ENCODE measurements around the gene FBXO42. TPM values are rescaled to one million over a fixed set of nuclear protein-coding genes. Genes with fewer than 3 reads are reported as not detected.

Gene FBXO42
- total and polyA plus RNA-seq, 2 of the 4 experiments (the other 2 are of a cell fraction), result 12.0 to 18.8 TPM

DNA sequence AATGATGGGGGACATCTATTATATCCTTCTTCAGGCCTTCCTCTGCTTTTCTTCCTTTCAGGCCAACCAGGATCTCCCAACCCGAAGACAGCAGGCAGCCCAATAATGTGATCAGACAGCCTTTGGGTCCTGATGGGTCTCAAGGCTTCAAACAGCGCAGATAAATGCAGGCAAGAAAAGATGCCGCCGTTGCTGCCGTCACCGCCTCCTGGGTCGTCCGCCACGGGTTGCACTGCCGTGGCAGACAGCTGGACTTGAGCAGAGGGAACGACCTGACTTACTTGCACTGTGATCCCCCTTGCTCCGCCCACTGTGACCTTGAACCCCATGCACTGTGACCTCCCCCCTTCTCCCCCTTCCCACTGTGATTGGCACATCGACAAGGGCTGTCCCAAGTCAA lies 42.7 kb upstream of the FBXO42 start:
- H4K8ac ChIP-seq (ENCODE audit: low read depth in 2 of 2, low read length in 2 of 2), result no peak overlapping the region
- H3K9me1 ChIP-seq (ENCODE audit: insufficient read depth, low read length), result peaks cover 37% of the 10 kb centered on the region
- no peaks in the 10 kb centered on the region for H3K27me3 ChIP-seq (ENCODE audit: control insufficient read depth, insufficient read depth, low read length)
- H3K27ac ChIP-seq (ENCODE audit: insufficient read depth, low read length), result no peak overlapping the region
- no peak overlapping the region for H2AFZ ChIP-seq (replicated peaks; ENCODE audit: low read length, poor library complexity)
- H4K20me1 ChIP-seq (ENCODE audit: insufficient read depth, low read length), result peaks cover 44% of the 10 kb centered on the region
- no peak overlapping the region for H3K4ac ChIP-seq (ENCODE audit: low read depth, low read length)
- DNase-seq, result no peak
- in situ Hi-C loops (cut with MboI; ENCODE audit: low sequenced_read_pairs), result no loop called here
- no peak overlapping the region for H2AK9ac ChIP-seq (replicated peaks; ENCODE audit: low read depth, low read length, poor library complexity)
- H4K5ac ChIP-seq (ENCODE audit: low read depth, low read length), result no peak overlapping the region
- dilution Hi-C loops (cut with HindIII; ENCODE audit: low sequenced_read_pairs, unreplicated experiment), result no loop called here
- POLR2A ChIA-PET (ENCODE audit: unreplicated experiment), result no interaction called here
- H3K36me3 ChIP-seq (ENCODE audit: control insufficient read depth, insufficient read depth, low read length), result peaks cover 43% of the 10 kb centered on the region
- no peak overlapping the region for H2BK5ac ChIP-seq (ENCODE audit: low read depth, low read length, poor library complexity, severe bottlenecking)
- H3K9me3 ChIP-seq (ENCODE audit: control insufficient read depth, insufficient read depth, low read length), result no peaks in the 10 kb centered on the region
- H3K4me1 ChIP-seq (ENCODE audit: control insufficient read depth, insufficient read depth, low read length), result peaks cover 25% of the 10 kb centered on the region
- CTCF ChIA-PET, result interaction anchor here (1.4 kb wide), 1 partner anchor 19 kb away, joined by 3 read pairs; no protein-coding TSS in a partner anchor
- no peak overlapping the region for H3K9ac ChIP-seq (ENCODE audit: low read depth, low read length)
- BruUV-seq (replicated peaks), result no TSS peak
- H3K4me2 ChIP-seq (ENCODE audit: low read depth, low read length), result no peak overlapping the region
- H3K56ac ChIP-seq (ENCODE audit: extremely low read depth, insufficient read depth, low read length), result no peak overlapping the region
- no peak overlapping the region for H2BK15ac ChIP-seq (ENCODE audit: low read depth, low read length)
- no peak for ATAC-seq (ENCODE audit: low read depth)
- no peak overlapping the region for H3K23ac ChIP-seq (ENCODE audit: low read depth, low read length)
- no peak overlapping the region for H2BK20ac ChIP-seq (ENCODE audit: low read depth, low read length)
- 100% methylated on average over 3 of the region's 13 CpGs; no CpG with 5 or more reads in 1 of the 2 experiments for WGBS, 2 experiments (ENCODE audit: extremely low coverage in 2 of 2, insufficient read length in 1 of 2)
- H3K14ac ChIP-seq (replicated peaks; ENCODE audit: low read depth, low read length), result no peak overlapping the region
- no peak overlapping the region for H2AK5ac ChIP-seq (ENCODE audit: low read depth, low read length)
- intact Hi-C loops (cut with micrococcal nuclease), result no loop called here
- H4K91ac ChIP-seq (ENCODE audit: insufficient read depth, low read depth, low read length), result no peak overlapping the region
- H3K18ac ChIP-seq (ENCODE audit: low read depth, low read length), result no peak overlapping the region
- no peak overlapping the region for H2BK120ac ChIP-seq (ENCODE audit: low read depth, low read length)
- peaks cover 28 to 90% of the 10 kb centered on the region in 2 experiments; a peak in 3 of 4 replicates for H3K79me1 ChIP-seq (ENCODE audit: low read depth in 1 of 2, low read length in 2 of 2)
- TF ChIP-seq, protein P1, sequence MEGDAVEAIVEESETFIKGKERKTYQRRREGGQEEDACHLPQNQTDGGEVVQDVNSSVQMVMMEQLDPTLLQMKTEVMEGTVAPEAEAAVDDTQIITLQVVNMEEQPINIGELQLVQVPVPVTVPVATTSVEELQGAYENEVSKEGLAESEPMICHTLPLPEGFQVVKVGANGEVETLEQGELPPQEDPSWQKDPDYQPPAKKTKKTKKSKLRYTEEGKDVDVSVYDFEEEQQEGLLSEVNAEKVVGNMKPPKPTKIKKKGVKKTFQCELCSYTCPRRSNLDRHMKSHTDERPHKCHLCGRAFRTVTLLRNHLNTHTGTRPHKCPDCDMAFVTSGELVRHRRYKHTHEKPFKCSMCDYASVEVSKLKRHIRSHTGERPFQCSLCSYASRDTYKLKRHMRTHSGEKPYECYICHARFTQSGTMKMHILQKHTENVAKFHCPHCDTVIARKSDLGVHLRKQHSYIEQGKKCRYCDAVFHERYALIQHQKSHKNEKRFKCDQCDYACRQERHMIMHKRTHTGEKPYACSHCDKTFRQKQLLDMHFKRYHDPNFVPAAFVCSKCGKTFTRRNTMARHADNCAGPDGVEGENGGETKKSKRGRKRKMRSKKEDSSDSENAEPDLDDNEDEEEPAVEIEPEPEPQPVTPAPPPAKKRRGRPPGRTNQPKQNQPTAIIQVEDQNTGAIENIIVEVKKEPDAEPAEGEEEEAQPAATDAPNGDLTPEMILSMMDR (conservative IDR thresholded peaks at IDR 0.05; ENCODE audit: low read depth, low read length), result no peak
- no peak for TF ChIP-seq MAZ (IDR thresholded peaks at IDR 0.05; ENCODE audit: borderline replicate concordance, low read depth, low read length)
- no peak for TF ChIP-seq NFE2L2 (IDR thresholded peaks at IDR 0.05; ENCODE audit: low read depth, low read length)
- no peak for TF ChIP-seq FOS (IDR thresholded peaks at IDR 0.05; ENCODE audit: low read depth, low read length)
- no peak for TF ChIP-seq BHLHE40 (IDR thresholded peaks at IDR 0.05; ENCODE audit: low read depth, low read length)
- no peak for TF ChIP-seq SMC3 (IDR thresholded peaks at IDR 0.05; ENCODE audit: low read depth, low read length)
- no peak for TF ChIP-seq CHD1 (IDR thresholded peaks at IDR 0.05; ENCODE audit: low read depth, low read length)
- no peak for TF ChIP-seq POLR2A (IDR thresholded peaks at IDR 0.05; ENCODE audit: low read depth, low read length)
- TF ChIP-seq RAD21 (IDR thresholded peaks at IDR 0.05; ENCODE audit: low read length), result no peak
- no peak for TF ChIP-seq RCOR1 (IDR thresholded peaks at IDR 0.05; ENCODE audit: insufficient replicate concordance, low read length)
- TF ChIP-seq, protein P2, sequence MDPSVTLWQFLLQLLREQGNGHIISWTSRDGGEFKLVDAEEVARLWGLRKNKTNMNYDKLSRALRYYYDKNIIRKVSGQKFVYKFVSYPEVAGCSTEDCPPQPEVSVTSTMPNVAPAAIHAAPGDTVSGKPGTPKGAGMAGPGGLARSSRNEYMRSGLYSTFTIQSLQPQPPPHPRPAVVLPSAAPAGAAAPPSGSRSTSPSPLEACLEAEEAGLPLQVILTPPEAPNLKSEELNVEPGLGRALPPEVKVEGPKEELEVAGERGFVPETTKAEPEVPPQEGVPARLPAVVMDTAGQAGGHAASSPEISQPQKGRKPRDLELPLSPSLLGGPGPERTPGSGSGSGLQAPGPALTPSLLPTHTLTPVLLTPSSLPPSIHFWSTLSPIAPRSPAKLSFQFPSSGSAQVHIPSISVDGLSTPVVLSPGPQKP (IDR thresholded peaks at IDR 0.05; ENCODE audit: borderline replicate concordance, low read depth, low read length), result no peak
- no peak for TF ChIP-seq MXI1 (IDR thresholded peaks at IDR 0.05; ENCODE audit: borderline replicate concordance, low read depth, low read length)
- TF ChIP-seq, protein P3, sequence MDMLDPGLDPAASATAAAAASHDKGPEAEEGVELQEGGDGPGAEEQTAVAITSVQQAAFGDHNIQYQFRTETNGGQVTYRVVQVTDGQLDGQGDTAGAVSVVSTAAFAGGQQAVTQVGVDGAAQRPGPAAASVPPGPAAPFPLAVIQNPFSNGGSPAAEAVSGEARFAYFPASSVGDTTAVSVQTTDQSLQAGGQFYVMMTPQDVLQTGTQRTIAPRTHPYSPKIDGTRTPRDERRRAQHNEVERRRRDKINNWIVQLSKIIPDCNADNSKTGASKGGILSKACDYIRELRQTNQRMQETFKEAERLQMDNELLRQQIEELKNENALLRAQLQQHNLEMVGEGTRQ (IDR thresholded peaks at IDR 0.05; ENCODE audit: low read depth, low read length), result no peak
- no peak for TF ChIP-seq CEBPB (IDR thresholded peaks at IDR 0.05; ENCODE audit: low read depth, low read length)
- no peak for TF ChIP-seq RFX5 (IDR thresholded peaks at IDR 0.05; ENCODE audit: low read depth, low read length)
- TF ChIP-seq MAFK (IDR thresholded peaks at IDR 0.05; ENCODE audit: low read depth, low read length), result no peak
- H3K4me3 ChIP-seq (ENCODE audit: insufficient read depth, low read depth, low read length), result no peak overlapping the region

All from IMR-90 (cell line).